A549 (cell line): ENCODE data around the gene SLC39A10. TPM values are rescaled to one million over a fixed set of nuclear protein-coding genes. Genes with fewer than 3 reads are reported as not detected.

Experiments
- ATAC-seq, 2 experiments: fragments of 200-7000 bp in 1 of 2; fragments of >200 bp in 1 of 2; cut with Nextera tagmentation in 1 of 2; cut with Tn5 transposase in 1 of 2; 3 replicates each; pipeline versions ENCODE4 v1.8.0 to v1.9.1; 2018 to 2020; ENCODE audit warnings: mild to moderate bottlenecking in 1 of 2, moderate library complexity in 1 of 2
- CTCF ChIA-PET: fragments of 300-600 bp; sonication (Branson Sonifier 250); formaldehyde crosslinking; extraction: SDS; loops from one replicate; lab custom pipeline; 2021; ENCODE audit warnings: antibody characterized with exemption, inconsistent platforms; lab: Yijun Ruan, JAX
- POLR2A ChIA-PET: fragments of 350-600 bp; formaldehyde crosslinking; extraction: SDS; loops from one replicate; lab custom pipeline; 2021; ENCODE audit warnings: antibody characterized with exemption, inconsistent platforms; lab: Yijun Ruan, JAX
- DNase-seq, 2 experiments: peaks; one replicate each; pipeline versions ENCODE4 v3.0.0 to v3.0.0-alpha.2; 2011 to 2016; ENCODE audit warnings: low read depth in 1 of 2, low spot score in 1 of 2
- FAIRE-seq: peaks from 2 replicates; lab custom pipeline; 2011; peaks lifted over from hg19 to GRCh38; lab: Jason Lieb, UNC
- H3K27ac ChIP-seq, 2 experiments: fragments of >200 bp; sonication (Bioruptor Twin); formaldehyde crosslinking; 3 replicates each; pipeline ENCODE4 v1.5.1; 2016 to 2017
- H3K4me1 ChIP-seq: fragments of >200 bp; sonication (Bioruptor Twin); formaldehyde crosslinking; 3 replicates; pipeline ENCODE4 v1.6.1; 2016
- H3K4me2 ChIP-seq: fragments of >200 bp; sonication (Bioruptor Twin); formaldehyde crosslinking; 3 replicates; pipeline ENCODE4 v1.6.1; 2016
- H3K4me3 ChIP-seq: fragments of >200 bp; sonication (Bioruptor Twin); formaldehyde crosslinking; 3 replicates; pipeline ENCODE4 v1.5.1; 2016
- H3K9me3 ChIP-seq: fragments of >200 bp; sonication (Bioruptor Twin); formaldehyde crosslinking; 3 replicates; pipeline ENCODE4 v1.6.1; 2016
- ATOH8 ChIP-seq: fragments of 250-450 bp; sonication (Bioruptor Pico); IDR thresholded peaks from 2 replicates; pipeline ENCODE4 v1.5.0; 2020; ENCODE audit warnings: low read depth, mild to moderate bottlenecking, moderate library complexity
- BCL3 ChIP-seq: fragments of >200 bp; sonication (Bioruptor Twin); formaldehyde crosslinking; IDR thresholded peaks from 3 replicates; pipeline ENCODE4 v1.6.1; 2016
- CBX2 ChIP-seq: fragments of 200-600 bp; sonication (generic); IDR thresholded peaks from 2 replicates; pipeline ENCODE4 v1.6.1; 2016; ENCODE audit warnings: low read depth, mild to moderate bottlenecking, borderline replicate concordance
- CBX8 ChIP-seq: fragments of 200-600 bp; sonication (generic); IDR thresholded peaks from 2 replicates; pipeline ENCODE4 v1.6.1; 2016
- CEBPB ChIP-seq, 2 experiments: fragments of >200 bp in 1 of 2; sonication (Bioruptor Twin) in 1 of 2; formaldehyde crosslinking in 1 of 2; IDR thresholded peaks; 2 replicates each; pipeline ENCODE4 v1.6.1; 2012 to 2016
- CHD2 ChIP-seq: fragments of 150-350 bp; IDR thresholded peaks from 2 replicates; pipeline ENCODE4 v1.6.1; 2014; ENCODE audit warnings: low read length; ENCODE audit not compliant: partially characterized antibody
- CHD4 ChIP-seq: fragments of 200-600 bp; sonication (generic); IDR thresholded peaks from 2 replicates; pipeline ENCODE4 v1.6.1; 2016; ENCODE audit warnings: antibody characterized with exemption, mild to moderate bottlenecking, borderline replicate concordance
- ELK1 ChIP-seq: fragments of 150-350 bp; IDR thresholded peaks from 2 replicates; pipeline ENCODE4 v1.6.1; 2014; ENCODE audit warnings: low read depth, mild to moderate bottlenecking, low read length
- ESRRA ChIP-seq: fragments of 150-350 bp; IDR thresholded peaks from 2 replicates; pipeline ENCODE4 v1.6.1; 2014; ENCODE audit warnings: mild to moderate bottlenecking, low read length, borderline replicate concordance
- GATA3 ChIP-seq: IDR thresholded peaks from 2 replicates; pipeline ENCODE4 v1.6.1; 2012; ENCODE audit warnings: borderline replicate concordance
- HDAC2 ChIP-seq: fragments of 200-600 bp; sonication (generic); IDR thresholded peaks from 2 replicates; pipeline ENCODE4 v1.6.1; 2016
- HEYL ChIP-seq: fragments of 250-450 bp; sonication (Bioruptor Pico); IDR thresholded peaks from 2 replicates; pipeline ENCODE4 v1.8.0; 2021; ENCODE audit warnings: mild to moderate bottlenecking, moderate library complexity
- HMGXB4 ChIP-seq: fragments of 250-450 bp; sonication (Bioruptor Pico); IDR thresholded peaks from 2 replicates; pipeline ENCODE4 v1.5.0; 2021; ENCODE audit warnings: mild to moderate bottlenecking, moderate library complexity, borderline replicate concordance
- HOXB13 ChIP-seq: fragments of 250-450 bp; sonication (Bioruptor Pico); IDR thresholded peaks from 2 replicates; pipeline ENCODE4 v1.5.0; 2020; ENCODE audit warnings: low read depth, mild to moderate bottlenecking, moderate library complexity
- HOXB5 ChIP-seq: fragments of 250-450 bp; sonication (Bioruptor Pico); IDR thresholded peaks from 2 replicates; pipeline ENCODE4 v1.5.0; 2020; ENCODE audit warnings: mild to moderate bottlenecking, moderate library complexity
- JUN ChIP-seq, 2 experiments: fragments of >200 bp; sonication (Bioruptor Twin); formaldehyde crosslinking; IDR thresholded peaks; 2 replicates in 1 of 2; 3 replicates in 1 of 2; pipeline ENCODE4 v1.6.1; 2016 to 2017
- KDM5A ChIP-seq: fragments of 200-600 bp; sonication (generic); IDR thresholded peaks from 2 replicates; pipeline ENCODE4 v1.6.1; 2016; ENCODE audit warnings: antibody characterized with exemption, mild to moderate bottlenecking
- MAX ChIP-seq: IDR thresholded peaks from 2 replicates; pipeline ENCODE4 v1.6.1; 2012
- NFE2L2 ChIP-seq: fragments of 150-350 bp; conservative IDR thresholded peaks from 2 replicates; pipeline ENCODE4 v1.6.1; 2014; ENCODE audit warnings: low read length
- NPAS2 ChIP-seq: fragments of 250-450 bp; sonication (Bioruptor Pico); IDR thresholded peaks from 2 replicates; pipeline ENCODE4 v1.8.0; 2022; ENCODE audit warnings: mild to moderate bottlenecking, moderate library complexity, borderline replicate concordance
- NR3C1 ChIP-seq: fragments of >200 bp; sonication (Bioruptor Twin); formaldehyde crosslinking; IDR thresholded peaks from 3 replicates; pipeline ENCODE4 v1.6.1; 2017
- PHF8 ChIP-seq: fragments of 200-600 bp; sonication (generic); IDR thresholded peaks from 2 replicates; pipeline ENCODE4 v1.6.1; 2016; ENCODE audit warnings: low read depth, mild to moderate bottlenecking, antibody characterized with exemption, moderate library complexity, borderline replicate concordance
- POLR2A ChIP-seq: IDR thresholded peaks from 2 replicates; pipeline ENCODE4 v1.6.1; 2012; ENCODE audit warnings: mild to moderate bottlenecking, low read length
- POLR2AphosphoS2 ChIP-seq: conservative IDR thresholded peaks from 2 replicates; pipeline ENCODE4 v1.6.1; 2012; ENCODE audit warnings: low read length, improper control_type of control experiment, inconsistent platforms
- RARB ChIP-seq: fragments of 250-450 bp; sonication (Bioruptor Pico); IDR thresholded peaks from 2 replicates; pipeline ENCODE4 v1.8.0; 2021; ENCODE audit warnings: mild to moderate bottlenecking, moderate library complexity
- RCOR1 ChIP-seq: fragments of 150-350 bp; IDR thresholded peaks from 2 replicates; pipeline ENCODE4 v1.6.1; 2014; ENCODE audit warnings: antibody characterized with exemption, low read length, low read depth
- TP53 ChIP-seq: fragments of 250-450 bp; sonication (Bioruptor Pico); IDR thresholded peaks from 2 replicates; pipeline ENCODE4 v1.5.0; 2021; ENCODE audit warnings: mild to moderate bottlenecking, moderate library complexity
- USF2 ChIP-seq: fragments of 450-650 bp; IDR thresholded peaks from 2 replicates; pipeline ENCODE4 v1.6.1; 2014; ENCODE audit warnings: antibody characterized with exemption
- ZC3H11A ChIP-seq: fragments of 450-650 bp; IDR thresholded peaks from 2 replicates; pipeline ENCODE4 v1.6.1; 2014; ENCODE audit warnings: antibody characterized with exemption, mild to moderate bottlenecking
- ZNF302 ChIP-seq: fragments of 250-450 bp; sonication (Bioruptor Pico); IDR thresholded peaks from 2 replicates; pipeline ENCODE4 v1.9.0; 2021; ENCODE audit warnings: inconsistent platforms, mild to moderate bottlenecking, moderate library complexity
- WGBS: methylation state at CpG from one replicate; pipeline ENCODE4 v1.1.6; 2017; ENCODE audit errors: missing lambda C conversion rate; 5-methylcytosine and 5-hydroxymethylcytosine counted together
- polyA plus RNA-seq, 4 experiments: library from polyadenylated mRNA; depleted of rRNA in 3 of 4; stranded (reverse); fragments of >200 nt; fragmentation: RNase III in 1 of 4; extraction: RNeasy Plus Mini Kit Qiagen cat#74134 plus additional on column Dnase treatment in 1 of 4; gene quantifications; 2 replicates in 3 of 4; 3 replicates in 1 of 4; pipeline ENCODE4 v1.2.3, GENCODE V29; 2011 to 2017

The SLC39A10 gene
- polyA plus RNA-seq, 2 of the 4 experiments (the other 2 are of a cell fraction), result 38.4 to 42.6 TPM

GRCh38 chr2:195730912-195731311 lies 73.9 kb downstream of the SLC39A10 start:
- TF ChIP-seq CBX8, result no peak
- TF ChIP-seq CHD2, result no peak
- no peak for TF ChIP-seq HDAC2
- no peak for TF ChIP-seq NFE2L2
- no peak for TF ChIP-seq ZC3H11A
- TF ChIP-seq POLR2AphosphoS2, result no peak
- TF ChIP-seq CHD4, result no peak
- no peak for TF ChIP-seq HOXB13 (CRISPR knock-in tag)
- no peak for TF ChIP-seq TP53 (CRISPR knock-in tag)
- no peak for TF ChIP-seq BCL3
- TF ChIP-seq USF2, result no peak
- no peak for TF ChIP-seq PHF8
- no peak for TF ChIP-seq CBX2
- no peak for TF ChIP-seq ELK1
- no peak for TF ChIP-seq CEBPB (IDR thresholded peaks at IDR 0.05)
- no peak for TF ChIP-seq GATA3
- TF ChIP-seq KDM5A, result no peak
- TF ChIP-seq HOXB5 (CRISPR knock-in tag), result no peak
- no peak for TF ChIP-seq POLR2A
- H3K4me3 ChIP-seq, result no peak overlapping the region
- peaks cover 9% of the 10 kb centered on the region for H3K4me1 ChIP-seq
- no peak for ATAC-seq
- no peak overlapping the region for H3K4me2 ChIP-seq
- H3K9me3 ChIP-seq, result no peaks in the 10 kb centered on the region
- ChIA-PET POLR2A (no interaction called here), CTCF (no interaction called here)
- no peak overlapping the region for H3K27ac ChIP-seq
- no peak for FAIRE-seq
- no peak for DNase-seq
- 97% methylated on average over 3 of the region's 3 CpGs for WGBS

GRCh38 chr2:195732574-195732973 lies 75.5 kb downstream of the SLC39A10 start:
- ChIA-PET CTCF (no interaction called here), POLR2A (no interaction called here)
- no peak for FAIRE-seq
- WGBS, result 100% methylated on average over 1 of the region's 1 CpG
- DNase-seq, result no peak
- Histone ChIP-seq H3K4me1 (peaks cover 16% of the 10 kb centered on the region), H3K4me2 (no peak overlapping the region), H3K27ac (no peak overlapping the region), H3K9me3 (no peaks in the 10 kb centered on the region), H3K4me3 (no peak overlapping the region)
- ATAC-seq, result no peak
- no peak for TF ChIP-seq ESRRA

GRCh38 chr2:195733831-195734230 lies 76.8 kb downstream of the SLC39A10 start:
- Histone ChIP-seq H3K4me3 (no peak overlapping the region), H3K4me1 (peaks cover 19% of the 10 kb centered on the region), H3K9me3 (no peaks in the 10 kb centered on the region), H3K4me2 (no peak overlapping the region; the same call in 2 of the 3 replicates), H3K27ac (no peak overlapping the region)
- no peak for ATAC-seq
- CTCF ChIA-PET, result no interaction called here
- FAIRE-seq, result no peak
- TF ChIP-seq ZNF302 (CRISPR knock-in tag) (no peak), JUN (IDR thresholded peaks at IDR 0.05) (no peak), MAX (no peak), NR3C1 (no peak), HEYL (CRISPR knock-in tag) (no peak), HMGXB4 (CRISPR knock-in tag) (no peak), ESRRA (no peak), RCOR1 (no peak), BCL3 (no peak), RARB (CRISPR knock-in tag) (no peak), ATOH8 (CRISPR knock-in tag) (no peak), NPAS2 (CRISPR knock-in tag) (no peak)
- DNase-seq, result no peak
- POLR2A ChIA-PET, result no interaction called here
